HepG2 (cell line): ENCODE measurements around the gene OLFM3. TPM values are rescaled to one million over a fixed set of nuclear protein-coding genes. Genes with fewer than 3 reads are reported as not detected.

Experiments
- ATAC-seq: fragments of 200-7000 bp; cut with Tn5 transposase; 3 replicates; pipeline ENCODE4 v1.9.1; 2020; ENCODE audit warnings: mild to moderate bottlenecking, moderate library complexity
- BruUV-seq: library from RNA; stranded (reverse); fragments of 400-500 nt; replicated peaks from 2 replicates; lab custom pipeline; 2021; lab: Mats Ljungman, UMichigan
- CTCF ChIA-PET: fragments of 300-600 bp; formaldehyde crosslinking; extraction: SDS; loops from one replicate; lab custom pipeline; 2021; ENCODE audit warnings: low total read pairs, inconsistent platforms, low intra/inter-chr PET ratio; lab: Yijun Ruan, JAX
- POLR2A ChIA-PET: fragments of 350-600 bp; sonication (Branson Sonifier 250); formaldehyde crosslinking; loops from one replicate; lab custom pipeline; 2020; ENCODE audit warnings: antibody characterized with exemption, inconsistent platforms; lab: Yijun Ruan, JAX
- DNase-seq: peaks from one replicate; pipeline ENCODE4 v3.0.0-alpha.2; 2015; ENCODE audit warnings: low spot score
- FAIRE-seq: peaks from 3 replicates; lab custom pipeline; 2011; peaks lifted over from hg19 to GRCh38; lab: Jason Lieb, UNC
- H2AFZ ChIP-seq: one replicate; pipeline ENCODE4 v1.6.1; 2011; ENCODE audit warnings: low read length, inconsistent platforms
- H3K27ac ChIP-seq: fragments of 300-600 bp; 3 replicates; pipeline ENCODE4 v1.8.0; 2011; ENCODE audit warnings: mixed run types, mild to moderate bottlenecking, mixed read lengths, low read length, inconsistent platforms; ENCODE audit not compliant: insufficient read depth; ENCODE audit errors: extremely low read length
- H3K27me3 ChIP-seq, 2 experiments: fragments of 200-600 bp in 1 of 2; 2 replicates in 1 of 2; 3 replicates in 1 of 2; pipeline versions ENCODE4 v1.6.0 to v1.8.0; 2011; ENCODE audit warnings: low read length in 2 of 2, mild to moderate bottlenecking in 2 of 2, moderate library complexity in 2 of 2, inconsistent platforms in 1 of 2; ENCODE audit not compliant: insufficient read depth in 2 of 2, control insufficient read depth in 1 of 2
- H3K36me3 ChIP-seq, 2 experiments: fragments of 200-600 bp in 1 of 2; replicated peaks in 1 of 2; 2 replicates in 1 of 2; 3 replicates in 1 of 2; pipeline versions ENCODE4 v1.5.1 to v1.8.0; 2011; ENCODE audit warnings: low read length in 2 of 2, inconsistent platforms in 1 of 2; ENCODE audit not compliant: insufficient read depth in 2 of 2, control insufficient read depth in 1 of 2
- H3K4me1 ChIP-seq: 2 replicates; pipeline ENCODE4 v1.5.1; 2012; ENCODE audit warnings: low read length, inconsistent platforms; ENCODE audit not compliant: insufficient read depth
- H3K4me2 ChIP-seq: 2 replicates; pipeline ENCODE4 v1.6.0; 2011; ENCODE audit warnings: low read depth, low read length, inconsistent platforms
- H3K4me3 ChIP-seq, 3 experiments: fragments of 200-600 bp in 1 of 3; sonication (generic), shearing (Covaris generic) in 1 of 3; replicated peaks in 1 of 3; 2 replicates each; pipeline ENCODE4 v1.5.1; 2011 to 2016; ENCODE audit warnings: low read length in 3 of 3, inconsistent platforms in 2 of 3, low read depth in 2 of 3, mild to moderate bottlenecking in 2 of 3, control low read depth in 1 of 3, mixed read lengths in 1 of 3; ENCODE audit not compliant: insufficient read depth in 1 of 3
- H3K79me2 ChIP-seq: one replicate; pipeline ENCODE4 v1.6.1; 2011; ENCODE audit warnings: low read length, inconsistent platforms; ENCODE audit not compliant: insufficient read depth
- H3K9ac ChIP-seq: 2 replicates; pipeline ENCODE4 v1.6.0; 2011; ENCODE audit warnings: mild to moderate bottlenecking, low read depth, low read length, inconsistent platforms; ENCODE audit not compliant: insufficient read depth
- H3K9me3 ChIP-seq: 2 replicates; pipeline ENCODE4 v1.5.1; 2012; ENCODE audit warnings: mild to moderate bottlenecking, low read length
- H4K20me1 ChIP-seq: 2 replicates; pipeline ENCODE4 v1.6.0; 2011; ENCODE audit warnings: inconsistent platforms, mild to moderate bottlenecking, low read length, moderate library complexity; ENCODE audit not compliant: insufficient read depth
- NFATC3 ChIP-seq: sonication (generic); formaldehyde crosslinking; IDR thresholded peaks from 2 replicates; pipeline ENCODE4 v1.5.1; 2020; ENCODE audit warnings: mild to moderate bottlenecking, missing genetic modification reagents
- SNAPC4 ChIP-seq: sonication (generic); formaldehyde crosslinking; IDR thresholded peaks from 2 replicates; pipeline ENCODE4 v1.4.0; 2020; ENCODE audit warnings: mild to moderate bottlenecking, missing genetic modification reagents
- TSC22D2 ChIP-seq: sonication (generic); formaldehyde crosslinking; IDR thresholded peaks from 2 replicates; pipeline ENCODE4 v1.5.1; 2020; ENCODE audit warnings: missing genetic modification reagents, mild to moderate bottlenecking, borderline replicate concordance
- ZBTB21 ChIP-seq: sonication (generic); formaldehyde crosslinking; IDR thresholded peaks from 2 replicates; pipeline ENCODE4 v1.4.0; 2020; ENCODE audit warnings: missing genetic modification reagents
- WGBS: methylation state at CpG from one replicate; pipeline ENCODE4 v1.1.6; 2017; ENCODE audit warnings: low lambda C conversion rate; 5-methylcytosine and 5-hydroxymethylcytosine counted together
- in situ Hi-C: cut with HindIII; loops from 2 replicates; pipeline ENCODE4 v1.10.0; 2017; ENCODE audit warnings: low pct_unique_long_range_greater_than_20kb; ENCODE audit not compliant: extremely low pct_ligation_motif_present
- intact Hi-C: fragments of 100-400 bp; cut with micrococcal nuclease; formaldehyde crosslinking; loops from one replicate; pipeline ENCODE4 v1.10.0; 2022; ENCODE audit not compliant: unreplicated experiment
- polyA plus RNA-seq, 8 experiments: library from polyadenylated mRNA; depleted of rRNA in 3 of 8; stranded (reverse) in 7 of 8; unstranded in 1 of 8; fragments of >200 nt; fragmentation: Illumina TruSeq in 4 of 8; extraction: Trizol in 4 of 8; gene quantifications; 2 replicates each; pipeline versions ENCODE4 v1.2.1 to v1.2.3, GENCODE V29; 2011 to 2016; ENCODE audit warnings: low read depth in 4 of 8, missing spikeins in 1 of 8, mixed read lengths in 1 of 8; ENCODE audit not compliant: insufficient read depth in 1 of 8
- total RNA-seq, 5 experiments: library from RNA; depleted of rRNA; stranded (reverse); fragments of >200 nt; fragmentation: Illumina TruSeq; extraction: Trizol; gene quantifications; 2 replicates each; pipeline ENCODE4 v1.2.3, GENCODE V29; 2016; ENCODE audit warnings: low read depth in 1 of 5

The OLFM3 gene
- total and polyA plus RNA-seq, 2 of the 13 experiments (the other 11 are each of a cell fraction or from before 2014, with no cell fraction given), result not detected

GRCh38 chr1:101995984-101996745 is 561 bp downstream of the OLFM3 start (continued):
- TF ChIP-seq SNAPC4 (CRISPR knock-in tag) (no peak), NFATC3 (CRISPR knock-in tag) (no peak)

- H3K4me1 ChIP-seq, result no peaks in the 10 kb centered on the region
- no peak for TF ChIP-seq ZBTB21 (CRISPR knock-in tag)
- TF ChIP-seq TSC22D2 (CRISPR knock-in tag), result no peak
- TF ChIP-seq, all 625 proteins: peak for 0
- ChIA-PET CTCF (no interaction called here), POLR2A (no interaction called here)
- WGBS, result under 1% methylated on average over 3 of the region's 3 CpGs
- H3K4me3 ChIP-seq, result no peak overlapping the region
- ATAC-seq (no peak), FAIRE-seq (no peak), DNase-seq (no peak)
- in situ Hi-C loops (no loop called here), intact Hi-C loops (no loop called here)
- BruUV-seq, result no TSS peak
- H3K4me2 ChIP-seq, result no peak overlapping the region
- H2AFZ ChIP-seq, result no peak overlapping the region
- no peaks in the 10 kb centered on the region for H3K36me3 ChIP-seq
- no peak overlapping the region for H3K27ac ChIP-seq
- H3K9me3 ChIP-seq, result no peaks in the 10 kb centered on the region
- H3K27me3 ChIP-seq, result no peaks in the 10 kb centered on the region
- no peaks in the 10 kb centered on the region for H3K79me2 ChIP-seq
- H3K9ac ChIP-seq, result no peak overlapping the region
- no peaks in the 10 kb centered on the region for H4K20me1 ChIP-seq
Measured at GRCh38 chr1:101993710-101994109, 3.0 kb downstream of the OLFM3 start.
